ENCODE data around the gene TMPRSS3.

The TMPRSS3 gene

DNA sequence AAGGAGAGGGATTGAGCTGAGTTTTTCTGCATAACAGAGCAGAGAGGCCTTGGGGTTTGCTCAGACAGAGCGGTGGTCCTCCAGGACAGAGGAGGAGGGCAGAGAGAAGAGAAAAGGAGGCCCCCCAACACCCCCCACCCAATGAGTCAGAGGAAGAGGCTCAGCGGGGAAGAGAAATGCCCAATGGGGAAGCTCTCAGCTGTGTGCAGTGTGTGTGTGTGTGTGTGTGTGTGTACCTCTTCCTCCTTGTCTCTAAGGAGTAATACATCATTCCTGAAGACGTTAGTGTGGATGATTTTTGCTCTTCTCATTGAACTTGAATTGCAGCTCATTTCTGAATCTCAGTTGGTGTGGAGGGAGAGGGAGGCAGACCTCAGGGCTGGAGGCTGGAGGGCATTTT, 8.7 kb downstream of the TMPRSS3 start:
- DNase-seq: no peak

DNA sequence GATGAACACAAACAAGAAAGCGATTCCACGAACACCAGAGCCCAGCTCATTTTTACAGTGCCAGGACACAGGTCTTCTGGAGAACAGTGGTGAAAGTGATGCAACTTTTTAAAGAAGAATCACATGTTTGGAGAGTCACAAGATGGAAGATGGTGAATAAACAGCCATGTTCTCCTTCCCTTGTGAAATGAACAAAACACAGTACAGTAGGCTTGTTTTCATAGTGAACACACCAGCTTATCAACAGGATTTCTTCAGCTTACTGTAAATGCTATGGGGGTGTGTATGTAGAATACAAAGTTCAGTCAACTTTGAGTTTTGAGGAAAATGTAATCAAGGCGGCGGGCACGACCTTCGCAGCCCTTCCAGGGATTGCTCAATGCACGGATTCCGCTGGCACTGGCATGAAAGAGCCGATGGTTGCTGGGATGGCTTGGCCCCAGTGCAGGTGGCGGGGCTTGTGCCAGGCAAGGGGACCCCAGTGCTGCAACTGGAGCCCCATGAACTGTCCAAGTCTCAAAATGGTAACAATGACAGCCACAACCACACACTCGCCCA, 9.7 kb downstream of the TMPRSS3 start:
- no peak for DNase-seq

DNA sequence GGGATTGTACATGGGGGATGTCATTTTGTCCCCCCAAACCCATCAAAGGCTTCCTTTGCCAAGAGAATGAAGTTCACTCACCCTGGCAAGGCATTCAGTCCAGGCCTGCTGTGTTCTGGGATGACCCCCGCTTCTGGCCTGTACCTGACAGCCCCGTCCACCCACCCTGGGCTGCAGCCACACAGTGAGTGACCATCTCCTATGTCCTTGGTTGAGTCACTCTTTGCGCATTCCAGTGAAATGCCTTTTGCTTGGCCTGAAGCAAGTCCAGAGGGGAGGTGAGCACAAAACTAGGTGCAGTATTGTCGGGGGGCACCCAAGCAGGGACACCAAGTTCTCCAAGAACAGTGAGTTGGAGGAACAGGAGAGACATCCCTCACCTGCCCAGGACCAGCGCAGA, 10.2 kb downstream of the TMPRSS3 start:
- DNase-seq: no peak

DNA sequence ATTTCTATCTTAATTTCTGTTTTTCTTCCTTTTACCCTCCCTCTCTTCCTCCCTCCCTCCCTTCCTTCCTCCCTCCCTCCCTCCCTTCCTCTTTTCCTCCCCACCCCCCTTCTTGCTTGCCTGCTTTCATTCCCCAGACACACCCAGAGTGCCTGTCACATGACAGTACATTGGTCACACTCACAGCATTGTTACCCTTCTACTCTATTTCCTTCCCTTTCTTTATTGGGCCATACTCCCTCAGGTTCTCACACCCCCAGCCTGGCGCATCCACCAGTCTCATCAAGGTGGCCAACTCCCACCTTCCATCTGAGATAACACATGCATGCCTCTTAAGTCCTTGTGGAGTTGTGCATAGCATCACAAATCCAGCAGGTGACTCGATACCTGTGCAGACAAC, 10.9 kb downstream of the TMPRSS3 start:
- DNase-seq: no peak

DNA sequence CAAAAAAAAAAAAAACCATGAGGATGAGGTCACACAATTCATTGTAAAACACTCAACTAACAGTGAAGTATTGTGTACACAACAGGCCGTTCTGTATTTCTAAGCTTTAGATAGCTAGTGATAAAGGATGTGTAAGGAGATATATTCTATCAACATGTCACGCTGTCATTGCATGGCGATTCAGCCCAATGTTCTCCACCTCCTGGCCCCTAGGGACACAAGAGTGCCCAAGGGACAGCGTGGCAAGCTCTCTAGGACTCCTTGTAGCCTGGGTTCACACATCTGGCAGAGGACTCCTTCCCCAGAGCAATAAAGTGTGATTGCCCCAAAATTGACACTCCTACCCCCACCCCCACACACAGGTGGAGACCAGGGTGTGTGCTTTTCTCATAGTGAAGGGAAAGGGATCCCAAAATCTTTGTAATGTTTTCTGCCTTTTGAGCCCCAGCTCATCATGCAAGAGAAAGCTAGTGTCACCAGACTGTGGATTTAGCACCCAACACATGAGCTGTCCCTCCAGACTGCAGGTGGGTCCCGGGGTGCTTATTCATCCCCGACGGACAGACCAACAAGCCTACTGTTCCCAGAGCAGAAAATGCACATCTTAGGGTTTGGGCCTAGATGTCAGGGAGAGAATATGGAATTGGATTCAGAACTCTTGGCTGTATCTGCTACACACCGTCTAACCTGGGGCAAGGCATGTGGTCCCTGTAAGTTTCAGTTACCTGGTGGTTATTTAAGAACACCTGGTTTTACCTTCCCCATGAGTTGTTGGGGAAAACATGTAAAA, 11.5 kb downstream of the TMPRSS3 start:
- no peak for DNase-seq

DNA sequence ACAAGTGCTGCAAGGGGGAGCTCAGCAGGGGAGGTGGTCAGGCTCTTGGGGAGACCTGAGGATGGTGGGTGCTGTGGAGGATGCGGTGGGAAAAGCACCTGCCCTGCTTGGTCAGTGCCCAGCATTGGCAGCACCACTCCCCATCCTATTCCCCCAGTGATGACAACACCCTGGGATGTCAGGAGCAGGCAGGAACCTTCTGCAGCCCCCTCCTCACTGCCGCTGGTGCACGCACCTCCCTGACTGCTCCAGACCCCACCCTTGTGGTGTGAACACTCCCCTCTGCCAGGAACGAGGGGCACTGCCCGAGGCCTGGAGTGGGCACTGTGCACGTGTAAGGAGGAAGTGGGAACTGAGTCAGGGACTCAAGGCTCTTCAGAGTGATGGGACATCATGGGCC, 12.5 kb downstream of the TMPRSS3 start:
- no peak for DNase-seq

DNA sequence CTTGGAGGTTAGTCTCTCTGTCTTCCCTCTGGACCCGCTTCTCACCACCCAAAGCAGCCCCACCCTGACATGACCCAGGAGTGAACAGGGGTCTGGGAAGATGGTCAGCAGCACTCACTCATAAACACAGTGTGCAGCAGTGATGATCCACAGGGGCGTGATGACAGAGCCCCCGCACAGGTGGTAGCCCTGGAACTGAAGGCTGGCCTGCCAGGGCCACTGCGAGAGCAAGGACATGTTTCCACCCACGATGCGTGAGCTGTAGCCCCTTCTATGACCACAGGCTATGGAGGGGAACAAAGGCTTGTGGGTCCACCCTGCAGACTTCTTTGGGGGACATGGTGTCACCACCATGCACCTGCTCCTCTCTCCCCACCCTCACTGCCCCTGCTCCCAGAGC, 12.9 kb downstream of the TMPRSS3 start:
- no peak for DNase-seq

DNA sequence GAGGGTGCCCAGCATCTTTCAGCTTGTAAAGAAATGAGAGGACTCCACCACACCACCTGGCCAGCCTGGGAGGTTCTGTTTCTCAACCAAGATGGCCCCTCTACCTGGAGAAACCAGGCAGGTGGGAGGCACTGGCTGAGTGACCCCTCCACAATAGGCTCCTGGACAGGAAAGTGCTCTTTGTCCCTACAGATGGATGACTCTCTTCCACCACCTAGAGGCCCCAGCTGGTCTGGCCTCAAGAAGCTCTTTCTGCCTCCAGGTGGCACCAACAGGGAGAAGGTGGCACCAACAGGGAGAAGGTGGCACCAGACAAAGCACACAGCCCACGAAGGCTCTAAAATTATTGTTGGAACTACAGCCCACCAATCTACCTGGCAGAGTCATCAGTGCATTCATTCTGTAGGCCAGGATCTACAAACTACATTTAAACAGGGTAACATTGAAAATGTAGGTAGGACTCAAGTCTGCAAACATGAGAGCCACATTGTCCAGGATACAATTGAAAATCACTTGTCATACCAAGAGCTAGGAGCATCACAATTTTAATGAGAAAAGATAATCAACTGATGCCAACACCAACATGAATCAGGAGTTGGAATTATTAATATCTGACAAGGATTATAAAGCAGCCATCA, 14.4 kb downstream of the TMPRSS3 start:
- DNase-seq: no peak

DNA sequence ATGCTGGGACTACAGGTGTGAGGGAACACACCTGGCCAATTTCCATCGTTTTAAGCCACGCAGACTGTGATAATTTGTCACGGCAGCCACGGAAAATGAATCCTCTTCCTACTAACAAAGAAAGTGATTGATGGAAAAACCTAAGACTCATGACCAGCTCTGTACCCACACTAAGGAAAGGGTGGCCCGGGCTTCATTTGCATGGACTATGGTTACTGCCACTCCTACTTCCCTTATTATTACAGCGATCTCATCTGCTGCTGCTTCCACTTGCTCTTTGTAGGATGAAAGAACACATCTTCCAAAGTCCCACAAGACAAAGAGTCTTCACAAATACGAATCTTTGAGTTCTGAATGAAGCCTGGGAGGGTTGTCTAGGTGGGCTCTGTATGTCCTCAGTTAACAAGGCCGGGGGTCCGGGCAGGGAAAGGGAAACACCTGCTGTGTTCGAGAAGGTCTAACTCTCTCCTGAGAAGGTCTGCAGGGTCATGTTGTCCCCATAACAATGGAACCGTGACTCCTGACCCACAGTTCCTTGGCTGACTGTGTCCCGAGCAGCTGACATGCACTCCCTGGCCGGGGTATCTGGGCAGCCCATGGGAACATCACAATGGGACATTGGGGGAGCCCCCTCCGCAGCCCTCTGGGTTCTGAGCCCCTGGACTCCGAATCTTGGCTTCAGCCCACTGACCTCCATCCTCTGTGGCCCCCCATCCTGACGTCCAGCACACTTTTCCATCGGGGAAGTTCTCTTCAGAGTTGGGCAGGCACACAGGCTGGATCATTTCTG, 16.2 kb downstream of the TMPRSS3 start:
- DNase-seq: no peak

DNA sequence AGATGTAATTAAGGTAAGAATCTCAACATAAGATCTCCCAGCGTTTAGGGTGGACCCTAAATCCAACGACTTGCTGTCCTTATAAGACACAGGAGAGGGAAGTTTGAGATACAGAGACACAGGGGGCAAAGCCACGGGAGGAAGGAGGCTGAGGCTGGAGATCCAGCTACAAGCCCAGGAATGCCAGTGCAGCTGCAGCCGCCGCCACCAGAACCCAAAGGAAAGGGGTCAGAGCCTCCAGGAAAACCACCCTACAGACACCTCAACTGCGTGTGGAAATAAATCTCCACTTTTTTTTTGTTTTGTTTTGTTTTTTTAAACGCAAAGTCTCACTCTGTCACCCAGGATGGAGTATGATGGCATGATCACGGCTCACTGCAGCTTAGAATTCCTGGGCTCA, 17.4 kb downstream of the TMPRSS3 start:
- DNase-seq: no peak

DNA sequence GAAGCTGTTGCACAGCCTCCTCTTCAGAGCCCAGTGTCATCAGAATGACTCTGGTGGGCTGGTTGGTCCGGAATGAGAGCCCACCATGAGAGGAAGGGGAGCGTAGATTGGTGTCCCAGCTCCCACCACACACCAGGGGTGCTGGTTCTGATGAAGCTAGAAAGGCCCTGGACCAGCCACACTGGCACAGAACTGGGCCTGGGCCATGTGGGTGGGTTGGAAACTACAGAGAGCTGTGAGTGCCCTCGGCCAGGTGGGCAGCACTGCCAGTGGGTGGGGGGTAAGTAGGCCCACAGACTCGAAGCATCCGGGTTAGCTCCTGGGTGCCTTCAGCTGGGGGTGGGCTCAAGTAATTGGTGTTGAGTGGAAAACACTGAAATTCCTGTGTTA, 17.9 kb downstream of the TMPRSS3 start:
- DNase-seq: no peak

DNA sequence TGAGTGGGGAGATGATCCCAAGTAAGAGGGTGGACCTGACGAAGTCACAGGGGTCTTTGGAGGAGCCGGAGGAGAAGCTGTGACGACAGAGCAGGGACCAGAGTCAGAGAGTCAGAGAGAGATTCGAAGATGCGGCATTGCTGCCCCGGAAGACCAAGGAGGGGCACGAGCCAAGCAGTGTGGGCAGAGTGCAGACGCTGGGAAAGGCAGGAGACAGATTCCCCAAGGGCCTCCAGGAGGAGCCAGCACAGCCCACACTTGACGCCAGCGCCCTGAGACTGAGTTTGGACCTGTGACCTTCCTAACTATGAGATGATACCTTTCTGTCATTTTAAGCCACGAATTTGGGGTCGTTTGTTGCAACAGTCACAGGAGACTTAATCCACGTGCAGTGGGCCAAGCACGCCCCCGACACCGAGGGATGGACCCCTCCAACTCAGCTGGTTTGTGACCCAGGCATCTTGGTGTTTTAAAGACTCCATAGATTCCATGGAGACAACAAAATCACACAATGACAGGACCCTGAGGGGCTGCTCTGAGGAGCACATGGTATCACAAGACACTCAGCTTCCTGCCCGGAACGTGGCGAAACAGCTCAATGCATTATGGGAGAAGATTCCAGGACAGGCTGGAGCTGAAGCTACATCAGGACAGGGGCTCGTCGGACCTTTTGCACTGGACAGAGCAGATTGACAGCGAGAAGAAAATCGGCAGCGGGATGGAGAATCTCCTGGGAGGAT, 18.5 kb downstream of the TMPRSS3 start:
- DNase-seq: no peak

DNA sequence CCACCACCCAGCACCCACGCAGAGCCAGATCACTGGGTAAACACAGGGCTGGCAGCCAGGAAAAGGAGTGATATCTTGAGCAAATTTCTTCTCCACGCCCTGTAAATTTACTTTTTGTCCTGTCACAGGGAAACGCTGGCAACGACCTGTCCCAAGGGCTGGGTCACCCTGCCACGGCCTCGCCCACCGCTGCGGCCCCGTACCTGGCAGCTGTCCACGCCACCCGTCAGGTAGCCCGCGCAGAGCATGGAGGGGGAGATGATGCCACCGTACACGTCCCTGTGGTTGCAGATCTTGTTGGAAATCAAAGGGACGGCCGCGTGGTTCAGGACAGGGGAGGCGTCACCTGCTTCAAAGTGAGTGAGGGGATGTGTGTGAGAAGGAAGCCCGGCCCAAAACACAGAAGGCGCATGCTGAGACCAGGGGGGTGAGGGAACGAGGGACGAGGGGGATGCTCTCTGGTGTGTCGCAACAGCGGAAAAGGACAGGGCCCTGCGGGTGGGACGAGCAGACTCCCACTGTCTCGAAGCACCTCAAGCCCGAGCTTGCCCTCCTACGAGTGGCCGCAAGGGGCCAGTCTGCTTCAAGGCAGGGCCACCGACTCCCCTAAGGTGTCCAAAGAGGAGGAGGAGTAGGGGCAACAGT, 19.4 kb downstream of the TMPRSS3 start:
- no peak for DNase-seq

DNA sequence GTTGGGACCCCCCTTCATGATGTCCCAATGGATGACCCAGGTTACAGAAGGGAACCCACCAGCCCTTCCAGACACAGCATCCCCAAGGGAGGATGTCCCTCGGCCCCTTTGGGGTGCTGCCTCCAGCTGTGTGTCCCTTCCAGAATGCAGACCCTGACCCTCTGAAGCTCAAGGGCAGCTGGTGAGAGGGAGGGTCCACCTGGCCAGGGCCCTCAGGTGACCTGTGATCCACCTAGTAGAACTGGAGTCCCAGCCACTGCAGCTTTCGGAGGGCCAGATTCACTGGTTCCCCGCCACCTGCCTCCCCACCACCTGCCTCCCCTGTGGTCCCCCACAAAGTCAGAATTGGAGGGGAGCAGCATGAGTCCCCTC, 19.9 kb downstream of the TMPRSS3 start:
- no peak for DNase-seq

DNA sequence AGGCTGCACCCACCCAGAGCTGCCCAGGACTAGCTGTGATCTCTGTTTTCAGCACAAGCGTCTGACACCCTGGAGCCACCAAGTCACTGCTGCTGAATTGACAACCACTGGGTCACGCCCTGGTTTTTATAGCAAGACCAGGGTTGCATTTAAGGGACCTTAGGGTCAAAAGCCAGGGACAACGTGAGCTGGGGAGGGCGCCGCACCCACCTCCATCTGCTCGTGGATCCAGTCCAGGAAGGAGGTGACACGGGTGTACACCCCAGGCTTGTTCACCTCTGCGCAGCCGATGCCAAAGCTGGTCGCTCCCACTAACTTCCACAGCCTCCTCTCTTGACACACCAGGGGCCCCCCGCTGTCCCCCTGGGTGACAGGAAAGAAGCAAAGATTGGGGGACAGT, 20.3 kb downstream of the TMPRSS3 start:
- no peak for DNase-seq

DNA sequence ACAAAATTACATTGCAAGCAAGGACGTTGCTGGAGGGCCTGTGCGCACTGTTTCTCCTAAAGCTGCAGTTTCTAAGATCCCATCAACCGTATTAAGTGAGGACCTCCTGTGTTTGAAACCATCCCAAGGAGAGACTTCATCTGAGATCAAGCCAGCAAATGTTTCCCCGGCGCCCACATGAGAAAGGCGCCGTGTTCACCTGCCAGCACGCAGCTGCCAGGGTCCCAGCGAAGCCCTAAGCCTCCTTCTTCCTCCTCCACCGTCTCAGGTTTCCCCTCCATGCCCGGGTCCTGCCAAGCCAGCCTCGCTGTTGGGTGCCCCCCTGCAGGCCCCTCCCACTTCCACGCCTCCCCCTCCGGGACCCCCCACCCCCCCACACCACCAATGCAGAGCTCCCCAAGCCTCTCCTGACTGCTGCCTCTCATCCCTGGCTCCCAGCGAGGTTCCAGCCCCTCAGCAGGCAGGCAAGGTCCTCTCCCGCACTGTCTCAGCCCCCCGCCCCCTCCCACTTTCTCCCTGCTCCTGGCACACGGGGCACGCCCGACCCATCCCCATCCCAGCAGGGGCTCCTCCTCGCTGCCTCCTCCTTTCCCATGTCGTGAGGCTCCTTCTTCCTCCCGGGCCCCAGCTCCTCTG, 20.9 kb downstream of the TMPRSS3 start:
- DNase-seq: no peak

DNA sequence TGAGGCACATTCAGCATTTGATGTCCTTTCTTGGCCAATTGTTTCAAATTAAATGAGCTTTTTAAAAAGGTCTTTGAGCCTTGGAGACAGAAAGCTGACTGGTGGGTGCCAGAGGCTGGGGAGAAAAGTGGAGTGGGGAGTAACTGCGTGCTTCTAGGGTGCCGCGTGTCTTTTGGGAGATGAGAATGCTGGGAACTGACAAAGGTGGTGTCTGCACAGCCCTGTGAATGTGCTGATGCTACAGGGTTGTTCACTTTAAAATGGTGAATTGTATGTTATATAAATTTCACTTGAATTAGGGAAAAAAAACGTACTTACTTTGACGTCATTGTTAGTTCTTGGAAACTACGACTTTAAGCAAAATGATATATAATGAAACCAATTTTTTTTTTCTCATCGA, 21.4 kb downstream of the TMPRSS3 start:
- no peak for DNase-seq

DNA sequence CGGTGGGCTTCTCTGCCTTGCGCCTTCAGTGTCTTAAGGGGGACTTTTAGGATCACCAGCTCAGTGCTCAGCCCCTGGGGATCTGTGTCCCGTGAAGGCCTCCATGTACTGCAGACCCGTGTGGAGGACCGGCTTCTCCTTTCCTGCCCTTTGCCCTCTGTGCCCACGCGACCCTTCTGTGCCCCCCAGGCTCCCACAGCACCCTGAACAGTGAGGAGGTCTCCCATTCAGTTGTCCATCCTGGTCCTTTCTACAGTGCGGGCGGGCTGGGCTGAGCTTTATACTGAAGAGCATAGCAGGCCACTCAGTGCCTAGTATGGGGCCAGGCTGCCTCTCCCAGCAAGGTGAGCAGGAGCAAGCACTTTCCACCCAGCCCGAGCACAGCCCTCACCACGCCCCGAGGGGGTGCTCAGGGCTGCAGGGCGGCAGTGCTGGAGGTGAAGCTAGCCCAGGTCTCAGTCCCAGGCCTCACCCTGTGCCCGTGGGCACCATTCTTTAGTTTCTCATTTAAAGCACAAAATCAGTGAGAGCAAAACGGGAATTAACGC, 21.9 kb downstream of the TMPRSS3 start:
- no peak for DNase-seq

DNA sequence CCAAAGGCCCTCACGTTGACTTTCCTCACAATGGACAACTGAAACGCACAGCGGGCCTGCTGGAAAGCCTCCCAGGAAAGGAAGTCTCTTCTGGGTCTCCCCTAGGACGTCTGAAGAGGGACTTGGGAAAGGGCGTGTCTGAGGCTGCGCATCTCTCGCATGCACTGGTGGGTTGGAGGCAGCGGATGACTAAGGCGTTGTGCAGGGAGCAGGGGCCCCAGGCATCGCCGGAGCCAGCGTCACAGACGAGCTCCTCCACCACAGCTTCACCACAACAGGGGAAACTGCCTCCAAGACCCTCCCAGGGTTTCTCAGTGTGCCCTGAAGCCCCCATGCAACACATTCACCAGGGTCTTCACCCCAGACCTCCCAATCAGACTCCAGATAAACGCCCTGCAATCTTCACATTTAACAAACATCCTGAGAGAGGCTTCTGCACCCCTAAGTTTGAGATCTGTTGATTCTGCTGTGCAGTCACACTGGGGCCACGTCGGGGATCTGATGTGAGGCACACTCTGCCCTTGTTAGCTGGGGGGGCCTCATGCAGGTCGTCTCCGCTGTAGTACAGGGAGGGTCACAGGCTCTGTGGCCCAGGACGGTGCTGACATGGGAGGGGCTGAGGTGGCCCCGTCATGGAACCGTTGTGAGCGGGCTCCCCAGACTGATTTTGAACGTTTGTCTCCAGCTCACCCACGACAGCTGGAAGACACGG, 22.5 kb downstream of the TMPRSS3 start:
- DNase-seq: no peak

DNA sequence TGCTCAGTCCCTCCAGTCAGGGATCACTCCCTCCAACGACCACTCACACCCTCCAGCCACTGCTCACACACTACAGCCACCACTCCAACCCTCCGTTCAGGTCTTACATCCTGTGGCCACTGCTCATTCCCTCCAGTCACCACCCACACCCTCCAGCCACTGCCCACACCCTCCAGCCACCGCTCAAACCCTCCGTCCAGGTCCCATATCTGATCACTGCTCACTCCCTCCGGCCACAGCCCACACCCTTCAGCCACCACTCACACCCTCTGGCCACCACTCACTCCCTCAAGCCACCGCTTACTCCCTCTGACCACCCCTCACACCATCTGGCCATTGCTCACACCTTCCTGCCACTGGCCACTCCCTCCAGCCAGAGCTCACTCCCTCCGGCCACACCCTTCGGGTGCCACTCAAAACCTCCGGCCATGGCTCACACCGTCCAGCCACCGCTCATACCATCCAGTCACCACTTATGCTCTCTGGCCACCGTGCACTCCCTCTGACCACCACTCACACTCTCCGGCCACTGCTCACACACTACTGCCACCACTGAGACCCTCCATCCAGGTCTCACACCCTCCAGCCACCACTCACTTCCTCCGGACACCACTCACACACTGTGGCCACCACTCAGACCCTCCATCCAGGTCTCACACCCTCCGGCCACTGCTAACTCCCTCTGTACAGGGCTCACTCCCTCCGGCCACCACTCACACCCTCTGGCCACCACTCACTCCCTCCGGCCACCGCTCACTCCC, 24.8 kb downstream of the TMPRSS3 start:
- DNase-seq: no peak
